GM12875 (cell line): ENCODE data around the gene HBP1.
A peak's percentile ranks its signal among the peaks of the same experiment; 100 is the strongest.

Source experiments
- H3K4me3 ChIP-seq: one replicate; pipeline ENCODE4 v1.5.1; 2011; ENCODE audit warnings: low read depth, low read length, control low read depth
- CTCF ChIP-seq: IDR thresholded peaks from 2 replicates; pipeline ENCODE4 v1.5.1; 2011; ENCODE audit warnings: low read depth, mild to moderate bottlenecking, control low read depth, inconsistent platforms, low read length, moderate library complexity, borderline replicate concordance; ENCODE audit not compliant: insufficient read depth

HBP1 gene

GRCh38 chr7:107168233-107169119 is at the start of gene HBP1:
HBP1 (plus strand) TSS chr7:107169003; CDS start chr7:107179894, 10,891 bp downstream.
- H3K4me3 ChIP-seq: peak within 1 kb of the TSS; percentile 90
- no peak for TF ChIP-seq CTCF

- no peak overlapping the region for H3K4me3 ChIP-seq
- no peak for TF ChIP-seq CTCF
Observed at GRCh38 chr7:107119376-107120105, 49.3 kb upstream of the HBP1 start.

- TF ChIP-seq CTCF: no peak
- H3K4me3 ChIP-seq: no peak overlapping the region
Observed at GRCh38 chr7:107122486-107122911, 46.3 kb upstream of the HBP1 start.

DNA sequence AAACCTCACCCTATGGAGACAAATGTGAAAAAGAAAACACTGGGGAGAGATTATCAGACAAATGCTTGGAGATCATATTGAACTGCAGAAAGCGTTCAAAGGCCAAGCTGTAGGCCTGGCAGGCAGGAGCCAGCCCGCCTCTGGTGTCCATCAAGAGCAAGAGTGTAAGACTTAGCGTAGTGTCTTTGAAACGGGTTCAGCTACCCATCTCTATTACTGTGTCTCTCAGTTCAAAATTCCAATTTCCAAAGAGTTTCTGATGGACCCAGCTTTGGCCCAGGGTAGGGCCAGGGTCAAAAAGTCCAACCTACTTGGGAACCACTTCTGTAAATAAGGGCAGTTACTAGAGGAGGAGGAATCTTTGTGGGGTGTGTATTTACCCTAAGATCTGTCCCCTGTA is 45.4 kb upstream of the HBP1 start:
- TF ChIP-seq CTCF: no peak

DNA sequence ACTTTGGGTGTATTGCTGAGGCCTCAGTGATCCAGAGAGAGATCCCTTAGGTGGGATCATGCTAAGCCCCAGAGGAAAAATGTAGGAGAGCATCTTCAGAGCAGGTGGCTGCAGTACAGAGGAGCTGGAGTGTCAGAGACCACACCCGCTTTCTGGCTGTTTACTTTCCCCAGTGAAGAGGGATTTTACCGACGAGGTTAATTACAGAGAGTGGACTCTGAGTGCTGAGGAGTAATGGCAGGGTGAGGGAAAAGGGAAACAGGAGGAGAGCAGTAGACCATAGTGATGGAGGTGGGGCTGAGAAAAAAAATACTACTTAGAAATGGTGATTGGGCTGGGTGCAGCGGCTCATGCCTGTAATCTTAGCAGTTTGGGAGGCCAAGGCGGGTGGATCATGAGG is 43.3 kb upstream of the HBP1 start:
- no peak for TF ChIP-seq CTCF
- no peak overlapping the region for H3K4me3 ChIP-seq

More for the DNA sequence above, 45.4 kb upstream of the HBP1 start:
- no peak overlapping the region for H3K4me3 ChIP-seq

DNA sequence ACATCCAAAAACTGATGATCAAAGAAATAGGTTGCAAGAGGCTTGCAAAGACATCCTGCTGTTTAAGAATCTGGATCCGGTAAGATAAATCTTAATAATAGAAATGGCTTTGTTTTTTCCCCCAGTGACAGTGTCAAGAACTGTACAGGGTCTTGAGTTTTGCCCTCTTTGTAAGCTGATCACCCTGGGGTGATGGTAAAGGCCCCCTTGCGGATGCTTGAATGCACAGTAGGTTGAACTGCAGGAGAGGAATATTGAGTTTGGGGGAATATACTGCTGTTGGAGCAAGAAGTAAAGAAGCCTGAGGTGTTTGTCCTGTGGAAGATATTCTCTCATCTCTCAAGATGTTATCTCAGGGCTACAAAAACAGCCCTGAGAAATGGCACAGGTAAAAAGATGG is 40.6 kb upstream of the HBP1 start:
- no peak overlapping the region for H3K4me3 ChIP-seq
- no peak for TF ChIP-seq CTCF

DNA sequence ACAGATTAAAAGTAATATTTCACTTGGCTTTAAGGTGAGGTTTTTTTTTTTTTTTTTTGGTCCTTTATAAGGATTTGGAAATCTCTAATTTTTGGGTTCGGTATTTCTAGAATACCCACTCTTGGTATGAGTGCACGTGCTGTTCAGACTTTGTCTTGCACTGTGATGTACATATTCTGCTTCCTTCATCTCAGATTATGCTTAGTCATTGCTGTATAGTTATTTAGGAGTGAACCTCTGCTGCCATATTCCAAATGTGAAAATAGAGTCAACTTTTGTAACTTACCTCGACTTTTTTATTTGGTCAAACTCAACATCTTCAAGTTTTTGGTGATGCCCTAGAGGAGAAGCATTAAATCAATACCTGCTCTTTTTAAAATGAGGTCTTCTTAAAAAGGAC is 40.1 kb upstream of the HBP1 start:
- no peak overlapping the region for H3K4me3 ChIP-seq
- no peak for TF ChIP-seq CTCF
